CD4-positive, alpha-beta T cell treated with Interleukin-17A for 1 hour (primary cell): ENCODE results near the gene DPT.
"Not testable (repeated sequence)": the region's sequence is repeated elsewhere in the genome, so short reads cannot be mapped to it uniquely, and the experiment has no call there.

Experiments used
- DNase-seq: peaks from one replicate; pipeline ENCODE4 v3.0.0-alpha.2; 2020

The DPT gene

DNA sequence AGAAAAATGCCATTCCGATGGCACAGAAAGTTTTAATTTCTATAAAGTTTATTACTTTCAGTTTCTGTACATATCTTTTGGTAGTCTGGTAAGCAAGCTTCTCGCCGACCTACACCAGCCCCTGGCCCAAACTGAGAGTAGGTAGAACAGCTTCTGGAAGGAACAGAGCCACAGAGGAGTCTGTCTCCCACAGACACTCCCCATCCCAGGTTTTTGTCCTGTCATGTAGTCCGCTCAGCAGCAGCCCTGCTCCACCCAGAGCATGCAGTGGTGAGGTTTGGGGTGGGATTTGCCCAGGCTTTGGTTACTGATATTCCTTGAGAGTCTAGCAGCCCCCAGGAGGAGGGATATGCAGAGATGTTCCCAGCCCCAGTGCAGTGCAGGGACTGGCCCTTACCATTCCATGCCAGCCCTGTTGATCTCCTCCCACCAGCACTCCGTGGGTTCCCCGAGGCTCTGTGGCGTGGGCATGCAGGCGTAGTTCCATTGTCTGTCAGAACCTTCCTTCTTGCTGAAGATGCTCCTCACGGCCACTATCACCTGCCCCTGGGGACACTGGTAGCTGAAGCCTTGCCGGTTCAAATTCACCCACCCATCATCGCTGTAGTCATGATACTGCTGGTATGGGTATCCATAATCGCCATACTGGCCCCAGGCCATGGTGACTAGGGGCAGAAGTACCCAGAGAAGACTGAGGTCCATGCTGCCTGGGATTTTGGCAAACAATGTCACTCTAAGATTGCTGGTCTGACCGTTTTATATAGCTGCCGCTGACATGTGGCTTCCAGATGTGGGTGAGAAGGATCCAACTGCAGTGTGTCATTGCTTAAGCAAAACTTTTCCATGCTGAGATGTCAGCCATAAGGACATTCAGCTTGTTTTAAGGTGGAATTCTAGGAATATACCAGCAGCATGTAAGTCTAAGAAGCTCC, at the start of gene DPT:
Gene DPT (minus strand): TSS at position 734 of the 932 bp plus-strand sequence. CDS start 32 bp downstream, at position 702.
- no peak for DNase-seq

DNA sequence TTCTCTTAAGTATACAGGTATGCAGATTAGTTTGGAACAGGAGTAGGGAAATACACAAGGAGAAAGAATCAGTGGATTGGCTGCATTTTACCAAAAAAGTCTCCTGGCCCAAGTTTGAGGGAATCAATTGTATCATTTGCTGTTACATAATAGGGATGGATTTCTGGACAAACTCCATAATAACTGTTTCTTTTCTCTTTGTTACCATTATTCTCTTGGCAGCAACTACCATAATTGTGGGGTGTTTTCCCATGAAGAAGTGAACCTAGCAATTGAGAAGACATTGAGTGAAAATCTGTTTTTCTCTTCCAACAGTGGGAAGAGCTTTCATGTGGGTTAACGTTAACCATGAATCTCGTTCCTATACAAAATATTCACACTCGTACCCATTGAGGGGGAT, 46.4 kb upstream of the DPT start:
- DNase-seq = no peak

DNA sequence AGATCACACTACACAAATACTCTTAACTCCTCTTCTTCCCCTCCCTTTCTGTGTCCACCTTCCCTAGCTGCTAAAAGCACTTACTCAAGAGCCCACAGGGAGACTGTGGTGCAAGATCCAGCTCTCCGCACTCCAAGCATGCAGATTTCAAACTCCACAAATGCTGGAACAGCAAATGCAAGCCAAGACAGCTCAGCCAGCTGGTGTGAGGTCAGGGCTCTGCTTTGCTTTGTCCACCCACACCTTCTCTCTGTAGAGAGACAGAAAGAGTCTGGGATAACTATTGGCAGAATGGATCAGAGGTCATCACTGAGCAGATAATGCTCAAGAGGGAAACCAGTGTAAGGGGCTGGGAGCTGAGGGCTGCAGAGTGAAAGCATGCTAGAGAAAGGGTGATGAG, 45.2 kb upstream of the DPT start:
- no peak for DNase-seq

DNA sequence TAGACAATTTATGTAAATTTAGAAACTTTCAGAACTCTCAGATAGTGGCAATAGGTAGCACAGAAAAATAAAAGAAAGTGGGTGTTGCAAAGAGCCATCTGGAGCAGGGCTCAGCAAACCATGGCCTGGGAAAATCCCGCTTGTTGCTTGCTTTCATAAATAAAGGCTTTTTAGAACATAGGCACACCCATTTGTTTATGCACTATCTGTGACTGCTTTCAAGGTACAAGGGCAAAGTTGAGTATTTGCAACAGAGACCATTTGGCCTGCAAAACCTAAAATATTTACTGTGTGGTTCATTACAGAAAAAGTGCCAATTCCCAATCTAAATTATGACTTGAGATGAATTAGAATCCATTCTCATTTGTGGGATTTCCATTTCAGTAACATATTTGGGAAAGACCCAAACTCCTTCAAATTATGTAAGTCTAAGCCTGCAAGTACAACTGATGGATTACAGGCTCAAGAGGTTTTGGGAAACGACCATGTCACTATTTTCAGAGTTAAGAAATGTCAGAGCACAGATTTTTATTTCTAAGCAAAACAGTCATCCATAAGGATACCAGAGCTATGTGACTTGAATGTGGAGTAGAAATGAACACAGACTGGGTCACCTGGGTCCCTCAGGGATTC, 43.5 kb upstream of the DPT start:
- no peak for DNase-seq

DNA sequence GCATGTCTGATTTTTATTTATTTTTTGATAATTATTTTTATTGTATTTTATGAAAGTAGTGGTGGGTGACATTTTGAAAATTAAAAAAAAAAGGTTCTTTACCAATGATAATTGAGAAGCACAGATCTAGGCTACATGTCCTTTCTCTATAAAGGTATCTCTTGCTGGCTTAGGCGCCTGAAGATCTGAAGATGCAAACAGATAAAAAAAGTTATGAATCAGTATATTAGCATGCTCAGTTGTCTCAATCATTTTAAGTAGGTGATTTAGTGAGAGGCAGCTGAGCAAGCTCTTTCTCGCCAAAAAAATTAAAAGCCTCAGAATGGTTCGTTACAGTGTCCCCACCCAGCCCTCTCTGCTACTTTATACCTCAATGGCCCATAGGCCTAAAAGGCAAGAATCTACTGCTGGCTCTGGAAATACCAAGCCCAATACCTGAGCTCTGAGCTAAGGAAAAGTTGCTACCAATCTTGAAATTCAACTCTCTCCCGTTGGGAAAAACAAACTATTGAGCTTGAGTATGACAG, 42.2 kb upstream of the DPT start:
- no peak for DNase-seq

DNA sequence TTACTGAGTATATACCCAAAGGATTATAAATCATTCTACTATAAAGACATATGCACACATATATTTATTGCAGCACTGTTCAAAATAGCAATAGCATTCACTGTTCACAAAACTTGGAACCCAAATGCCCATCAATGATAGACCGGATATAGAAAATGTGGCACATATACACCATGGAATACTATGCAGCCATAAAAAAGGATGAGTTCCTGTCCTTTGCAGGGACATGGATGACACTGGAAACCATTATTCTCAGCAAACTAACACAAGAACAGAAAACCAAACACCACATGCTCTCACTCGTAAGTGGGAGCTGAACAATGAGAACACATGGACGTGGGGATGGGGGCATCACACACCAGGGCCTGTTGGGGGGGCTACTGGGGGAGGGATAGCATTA, 40.9 kb upstream of the DPT start:
- DNase-seq = not testable (repeated sequence)

DNA sequence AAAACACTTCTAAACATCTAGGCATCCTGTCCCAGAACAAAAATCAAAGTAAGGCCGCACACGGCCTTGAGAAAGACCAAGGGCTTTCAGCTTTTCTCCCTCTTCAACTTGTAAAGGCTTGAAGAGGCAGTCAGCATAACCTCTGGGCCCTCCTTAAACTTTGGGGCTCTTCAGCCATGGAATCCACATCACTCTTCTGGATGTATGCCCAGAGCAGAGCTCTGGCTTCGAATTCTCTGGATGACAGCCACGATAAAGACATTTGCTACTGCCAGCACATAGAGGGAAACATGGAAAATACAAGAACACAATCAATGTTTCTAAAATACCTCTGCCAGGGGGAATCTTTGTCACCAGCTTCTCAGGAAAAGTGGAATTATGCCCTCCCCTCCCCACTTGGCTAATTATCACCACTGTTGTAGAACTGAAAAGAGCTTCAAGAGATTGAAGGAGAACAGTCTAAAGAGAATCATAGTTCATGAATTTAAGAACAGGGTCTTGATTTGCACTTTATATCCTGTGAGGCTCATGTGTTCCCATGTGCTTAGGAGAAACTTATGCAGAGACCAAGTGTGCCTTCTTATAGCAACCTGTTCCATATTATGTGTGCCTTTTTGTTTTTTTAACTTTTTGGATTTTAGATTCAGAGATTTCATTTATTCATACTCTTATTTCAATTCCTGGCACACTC, 39.0 kb upstream of the DPT start:
- DNase-seq = no peak

DNA sequence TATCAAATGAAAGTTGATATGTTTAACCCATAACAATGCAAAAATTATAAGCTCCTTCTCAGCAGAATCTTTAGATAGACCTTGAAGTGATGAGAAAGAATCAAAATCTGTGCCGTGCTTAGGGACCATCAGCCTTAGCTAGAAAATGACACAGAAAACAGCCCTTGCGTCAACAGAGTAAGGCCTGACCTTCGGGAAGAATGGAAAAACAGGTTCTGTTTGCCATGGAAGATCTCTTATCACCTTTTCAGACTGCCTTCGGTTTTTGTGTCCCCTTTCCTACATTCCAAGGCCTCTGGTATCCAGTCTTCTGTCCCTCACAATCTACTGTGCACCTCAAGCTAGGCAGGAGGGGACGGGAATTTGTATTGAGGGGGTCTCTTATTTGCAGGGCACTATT, 37.6 kb upstream of the DPT start:
- DNase-seq = no peak

DNA sequence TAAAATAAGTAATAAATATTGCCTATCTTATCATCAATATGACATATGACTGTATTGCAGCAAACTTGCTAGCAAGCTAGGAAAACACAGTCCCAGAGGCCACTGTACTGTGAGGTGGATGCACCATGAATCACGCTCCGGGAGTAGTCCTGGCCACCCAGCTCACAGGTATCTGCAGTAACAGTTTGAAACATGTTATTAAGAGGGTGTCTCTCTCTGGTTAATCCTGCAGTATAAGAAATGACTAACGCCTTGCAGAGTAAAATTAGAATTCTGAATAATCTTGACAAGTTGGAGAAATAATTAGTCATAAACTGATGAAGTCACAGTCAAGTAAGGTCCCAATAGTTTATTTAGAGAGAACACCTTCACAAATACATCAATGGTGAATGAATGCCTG, 34.0 kb upstream of the DPT start:
- DNase-seq = no peak

DNA sequence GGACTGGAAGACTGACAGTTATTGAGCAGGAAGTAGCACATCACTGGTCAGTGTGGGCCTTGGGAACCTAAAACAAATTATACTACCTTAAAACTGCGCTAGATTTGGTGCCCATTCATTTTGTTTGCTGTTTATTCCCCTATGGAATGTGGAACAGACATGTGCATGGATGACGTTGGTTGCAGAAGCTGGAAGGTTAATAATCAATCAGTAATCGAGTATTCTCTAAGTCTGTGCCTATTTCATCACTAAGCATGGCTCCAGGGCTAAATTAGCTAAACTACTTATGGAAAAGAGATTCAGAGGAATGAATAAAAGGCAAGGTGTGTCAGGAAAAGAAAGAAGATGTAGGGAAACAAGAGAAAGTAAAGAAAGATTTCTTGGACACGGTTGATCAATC, 33.5 kb upstream of the DPT start:
- DNase-seq = no peak

DNA sequence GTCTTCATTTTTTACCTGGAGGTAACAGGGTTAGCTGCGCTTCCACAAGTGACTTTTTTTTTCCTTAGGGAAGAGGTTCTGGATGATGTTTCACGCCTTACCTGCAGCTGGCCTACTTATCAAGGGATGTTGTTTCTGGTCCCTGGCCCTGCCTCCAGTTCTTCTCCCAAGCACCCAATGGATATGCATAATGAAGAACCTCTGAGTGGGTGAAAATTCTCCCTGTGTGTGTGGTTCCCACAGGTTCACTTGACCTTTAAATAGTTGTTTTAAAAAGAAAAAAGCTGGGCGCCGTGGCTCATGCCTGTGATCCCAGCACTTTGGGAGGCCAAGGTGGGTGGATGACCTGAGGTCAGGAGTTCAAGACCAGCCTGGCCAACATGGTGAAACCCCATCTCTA, 31.8 kb upstream of the DPT start:
- DNase-seq = no peak

DNA sequence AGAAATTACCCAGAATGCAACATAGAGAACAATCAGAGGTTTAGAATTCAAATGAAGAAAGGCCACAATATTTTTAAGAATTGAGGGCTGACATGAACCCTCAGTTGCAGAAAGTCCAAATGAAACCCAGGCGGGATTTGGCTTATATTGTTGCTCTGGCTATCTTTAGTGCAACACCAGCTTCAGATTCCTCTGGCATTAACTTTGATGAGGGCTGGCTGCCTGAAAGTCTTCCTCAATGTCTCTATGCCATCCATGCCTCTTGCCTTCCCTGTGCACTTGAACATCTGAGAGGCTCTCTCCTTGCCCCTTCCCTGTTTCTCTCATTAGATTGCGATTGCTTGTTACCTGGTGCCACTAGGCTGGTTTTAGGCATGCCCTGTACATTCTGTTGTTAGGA, 31.2 kb upstream of the DPT start:
- DNase-seq = no peak

DNA sequence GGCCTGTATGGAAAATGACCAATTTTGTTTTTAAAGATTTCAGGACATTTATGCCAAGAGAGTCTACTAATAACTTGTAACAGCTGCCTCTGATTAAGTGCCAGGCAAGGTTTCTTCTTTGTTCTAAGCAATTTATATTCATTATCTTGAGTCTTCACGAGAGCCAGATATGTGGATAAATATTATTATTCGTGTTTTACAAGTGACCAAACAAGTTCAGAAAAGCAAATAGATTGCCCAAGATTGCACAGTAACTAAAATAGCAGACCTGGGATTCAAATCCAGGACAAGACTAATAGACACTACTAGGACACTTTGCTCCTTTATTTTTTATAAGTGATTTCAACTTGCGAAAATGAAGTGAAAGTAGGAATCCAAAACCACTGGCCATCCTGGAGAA, 30.1 kb upstream of the DPT start:
- no peak for DNase-seq

DNA sequence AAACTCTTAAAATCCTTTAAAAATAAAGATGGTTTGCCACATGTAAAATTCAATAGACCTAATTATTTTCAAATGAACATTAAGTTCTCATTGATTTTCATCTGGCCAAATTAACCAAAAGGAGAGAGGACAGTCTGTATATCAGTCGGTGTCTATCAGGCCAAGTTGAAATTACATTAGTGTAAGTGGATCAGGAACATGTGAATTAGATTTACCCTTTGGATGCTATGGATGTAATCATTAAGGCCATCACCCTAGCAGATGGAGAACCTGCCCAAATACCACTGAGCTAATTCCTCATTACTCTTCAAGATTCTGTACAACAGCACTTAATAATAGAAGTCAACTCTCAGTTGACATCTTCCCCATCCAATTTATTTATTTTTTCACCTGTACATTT, 29.5 kb upstream of the DPT start:
- no peak for DNase-seq

DNA sequence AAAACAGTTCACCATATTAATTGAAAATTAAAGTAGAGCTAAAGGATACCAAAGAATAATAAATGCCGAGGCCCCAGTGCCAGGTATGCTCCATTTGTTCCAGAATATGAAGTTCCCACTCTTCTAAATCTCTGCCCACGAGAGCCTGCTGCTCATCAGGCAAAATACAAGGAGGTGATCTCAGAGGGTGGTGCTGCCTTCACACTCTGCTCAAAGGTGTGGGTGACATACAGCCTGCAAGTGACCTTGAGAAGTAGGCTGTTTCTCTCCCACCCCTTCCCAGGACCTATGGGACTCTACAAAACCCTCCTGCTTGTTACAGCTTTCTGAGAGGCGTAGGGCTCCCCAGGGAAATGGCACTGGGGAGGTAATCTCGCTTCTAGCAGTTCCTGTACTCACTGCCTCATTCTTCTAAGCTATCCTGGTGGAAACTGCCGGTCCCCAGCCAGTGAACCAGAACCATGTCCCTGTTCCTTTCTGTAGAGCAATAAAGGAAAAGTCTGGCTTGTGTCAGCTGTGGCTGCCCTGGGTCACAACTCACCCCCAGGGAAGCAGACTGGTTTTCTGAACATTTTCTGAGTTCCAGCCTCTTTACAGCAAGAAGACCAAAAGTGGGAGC, 26.9 kb upstream of the DPT start:
- no peak for DNase-seq

DNA sequence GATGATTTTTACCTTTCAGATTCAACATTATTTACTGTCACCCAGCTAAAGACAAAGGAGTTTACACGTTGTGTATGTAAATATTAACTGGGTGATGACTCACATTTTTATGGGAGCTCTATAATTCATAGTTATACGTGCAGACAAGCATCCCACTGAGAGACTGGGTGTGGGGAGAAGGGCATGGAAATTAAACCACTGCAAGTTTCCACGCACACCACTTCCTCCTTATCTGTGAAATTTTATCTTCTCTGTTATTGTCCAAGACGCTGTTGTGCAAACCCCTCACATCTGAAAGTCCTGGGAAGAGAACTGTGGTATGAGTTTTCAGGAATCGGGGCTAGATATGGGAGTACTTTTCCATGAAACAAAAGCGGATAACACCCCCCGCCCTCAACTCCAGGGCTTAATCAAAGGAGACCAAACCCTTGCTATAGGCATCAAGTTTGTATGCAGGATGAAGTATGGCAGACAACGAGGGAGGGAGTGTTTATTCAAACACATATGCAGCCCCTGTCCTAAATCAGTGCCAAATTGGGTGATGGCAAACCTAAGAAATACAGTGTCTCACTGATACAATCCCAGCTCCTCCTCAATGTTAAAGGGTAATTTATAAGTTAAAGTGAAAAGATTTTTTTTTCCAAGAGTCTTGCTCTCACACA, 23.3 kb upstream of the DPT start:
- DNase-seq = no peak

DNA sequence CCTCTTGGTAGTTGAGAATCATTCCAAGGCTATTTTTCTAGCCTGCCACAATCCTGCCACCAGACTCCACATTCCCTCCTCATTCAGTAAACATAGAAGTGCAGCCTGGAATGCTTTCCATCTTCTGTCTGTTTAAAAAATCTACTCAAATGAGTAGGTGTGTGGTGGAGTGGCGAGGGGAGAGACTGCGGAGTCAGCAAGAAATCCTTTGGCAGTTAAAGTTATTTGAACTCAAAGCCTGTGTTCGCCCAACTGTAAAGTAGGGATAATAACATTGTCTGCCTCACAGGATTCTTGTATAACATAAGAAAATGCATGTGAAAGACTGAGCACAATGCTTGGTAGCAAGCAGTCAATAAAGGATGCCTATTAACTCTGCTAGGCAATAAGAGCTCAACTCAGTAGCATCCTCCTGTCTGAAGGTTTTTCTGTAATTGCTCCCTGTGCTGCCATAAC, 22.2 kb upstream of the DPT start:
- DNase-seq = no peak

DNA sequence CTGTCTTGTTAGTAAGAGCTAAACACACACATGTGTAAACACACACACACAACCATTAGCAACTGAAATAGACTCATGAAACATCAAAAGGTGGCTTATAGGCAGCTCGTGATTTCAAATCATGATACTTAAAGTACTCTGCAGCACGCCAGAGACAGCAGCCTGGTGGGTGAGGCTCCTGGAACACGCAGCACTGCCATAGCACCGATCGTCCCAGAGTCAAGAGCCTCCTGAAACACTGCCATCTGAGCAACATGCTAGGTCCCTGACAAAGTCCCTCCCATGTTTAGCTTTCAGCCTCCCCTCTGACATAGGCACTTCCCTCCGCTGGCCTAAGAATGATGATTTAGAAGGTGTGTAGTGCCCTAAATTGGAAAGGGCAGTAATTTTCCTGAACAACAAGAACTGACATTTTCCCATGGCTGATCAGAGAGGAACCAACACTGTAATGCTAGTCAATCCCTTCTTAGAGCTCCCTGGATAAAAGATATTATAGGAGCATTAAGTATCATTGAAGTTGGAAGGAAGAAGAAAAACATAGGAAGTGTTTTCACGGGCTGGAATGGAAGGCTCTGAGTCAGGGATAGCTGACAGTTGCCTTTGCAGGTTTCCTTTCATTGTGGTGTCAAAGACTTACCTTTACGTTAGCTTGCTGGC, 14.1 kb upstream of the DPT start:
- no peak for DNase-seq

DNA sequence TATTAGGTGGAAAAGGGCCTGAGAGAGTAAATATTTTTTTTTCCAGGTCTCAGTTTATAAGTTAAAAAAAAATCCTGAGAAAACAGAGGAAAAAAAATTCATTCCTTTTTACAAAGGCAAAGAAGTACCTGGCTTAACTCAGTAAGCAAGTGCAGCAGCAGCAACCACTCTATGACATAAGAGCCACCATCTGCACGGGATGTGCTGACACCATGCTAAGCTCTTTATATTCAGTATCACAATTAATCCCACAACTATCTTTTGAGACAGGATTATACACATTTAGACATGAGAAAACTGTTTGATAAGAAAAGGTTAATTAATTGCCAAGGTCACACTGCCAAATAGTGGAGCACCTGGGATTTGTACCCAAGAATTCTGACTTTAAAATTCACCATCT, 13.4 kb upstream of the DPT start:
- no peak for DNase-seq

DNA sequence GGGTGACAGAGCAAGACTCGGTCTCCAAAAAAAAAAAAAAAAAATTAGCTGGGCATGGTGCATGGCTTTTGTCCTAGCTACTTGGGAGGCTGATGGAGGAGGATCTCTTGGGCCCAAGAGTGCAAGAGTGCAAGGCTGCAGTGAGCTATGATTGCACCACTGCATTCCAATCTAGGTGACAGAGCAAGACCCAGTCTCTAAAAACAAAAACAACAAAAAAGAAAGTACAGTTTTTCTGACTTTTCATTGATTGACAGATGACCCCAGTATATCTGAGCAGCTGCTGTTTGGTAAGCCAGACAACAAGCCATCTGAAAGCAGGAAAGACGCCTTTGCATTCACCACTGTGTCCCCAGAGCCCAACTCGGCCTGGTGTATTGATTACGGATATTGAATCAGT, 10.9 kb upstream of the DPT start:
- no peak for DNase-seq

DNA sequence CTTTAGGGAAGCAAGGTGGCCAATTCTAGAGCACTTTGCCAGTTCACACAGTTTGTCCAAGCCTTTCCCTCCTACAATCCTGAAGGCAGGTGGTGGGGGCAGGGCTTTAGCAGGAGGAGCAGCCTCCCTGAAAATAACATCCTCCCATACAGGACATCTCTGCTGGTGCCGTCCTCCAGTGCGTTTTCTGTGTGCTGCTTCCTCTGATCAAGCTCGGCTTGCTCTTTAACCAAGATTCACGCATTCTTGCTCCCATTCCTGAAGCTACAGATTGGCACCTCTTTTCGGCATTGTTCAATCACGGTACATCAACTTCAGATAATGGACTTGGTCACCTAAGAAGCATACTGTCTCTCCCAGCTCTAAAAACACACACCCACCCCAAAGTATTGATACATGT, 7.5 kb upstream of the DPT start:
- no peak for DNase-seq

DNA sequence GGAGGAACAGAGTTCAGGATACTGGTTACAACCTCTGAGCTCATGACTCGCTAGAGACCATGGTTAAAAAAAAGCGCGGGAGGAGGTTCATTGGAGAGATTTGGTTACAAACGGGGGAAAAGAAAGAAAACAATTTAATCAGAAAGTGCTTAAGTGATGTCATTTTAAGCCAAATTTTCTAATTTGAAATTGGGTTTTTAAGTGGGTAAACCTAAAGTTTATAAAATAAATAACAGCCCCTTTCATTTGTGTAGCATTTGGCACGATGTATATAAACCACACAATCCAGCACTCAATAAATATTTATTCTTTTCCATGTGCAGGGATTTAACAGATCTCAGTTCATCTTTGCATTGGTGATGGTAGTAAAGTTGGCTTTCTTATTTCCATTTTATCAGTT, 7.0 kb upstream of the DPT start:
- no peak for DNase-seq
